Endothelial cell of umbilical vein (primary cell): ENCODE measurements around the gene PPEF1. TPM values are rescaled to one million over a fixed set of nuclear protein-coding genes. Genes with fewer than 3 reads are reported as not detected.

Source experiments
- BruUV-seq: library from RNA; stranded (reverse); fragments of 400-500 nt; replicated peaks from 2 replicates; lab custom pipeline; 2021; lab: Mats Ljungman, UMichigan
- CTCF ChIA-PET: fragments of 300-600, 350-600 bp; sonication (Branson Sonifier 250); formaldehyde crosslinking; loops from one replicate; lab custom pipeline; 2021; ENCODE audit warnings: antibody characterized with exemption, inconsistent platforms; lab: Charles Lee
- POLR2A ChIA-PET: fragments of 300-600, 350-600 bp; sonication (Branson Sonifier 250); formaldehyde crosslinking; loops from one replicate; lab custom pipeline; 2021; ENCODE audit warnings: antibody characterized with exemption, inconsistent platforms; lab: Charles Lee
- DNase-seq: peaks from one replicate; pipeline ENCODE4 v3.0.0-alpha.2; 2011; ENCODE audit warnings: low read depth, low spot score
- FAIRE-seq: peaks from 2 replicates; lab custom pipeline; 2011; peaks lifted over from hg19 to GRCh38; lab: Jason Lieb, UNC
- H2AFZ ChIP-seq: 2 replicates; pipeline ENCODE4 v1.6.0; 2012; ENCODE audit warnings: low read depth, low read length, control low read depth, inconsistent platforms
- H3K27ac ChIP-seq: 2 replicates; pipeline ENCODE4 v1.5.1; 2011; ENCODE audit warnings: low read depth, mild to moderate bottlenecking, control low read depth, low read length, moderate library complexity; ENCODE audit not compliant: insufficient read depth
- H3K27me3 ChIP-seq, 2 experiments: 2 replicates each; pipeline versions ENCODE4 v1.6.0 to v1.6.1; 2011; ENCODE audit warnings: low read length in 2 of 2, mixed read lengths in 1 of 2; ENCODE audit not compliant: control insufficient read depth in 2 of 2, insufficient read depth in 2 of 2
- H3K36me3 ChIP-seq, 2 experiments: 2 replicates in 1 of 2; 3 replicates in 1 of 2; pipeline ENCODE4 v1.5.1; 2011; ENCODE audit warnings: low read length in 2 of 2, mild to moderate bottlenecking in 1 of 2, moderate library complexity in 1 of 2; ENCODE audit not compliant: control insufficient read depth in 2 of 2, insufficient read depth in 2 of 2; ENCODE audit errors: extremely low read depth in 1 of 2
- H3K4me1 ChIP-seq: 3 replicates; pipeline ENCODE4 v1.5.1; 2011; ENCODE audit warnings: mild to moderate bottlenecking, low read length; ENCODE audit not compliant: control insufficient read depth, insufficient read depth; ENCODE audit errors: extremely low read depth
- H3K4me2 ChIP-seq: 2 replicates; pipeline ENCODE4 v1.6.1; 2011; ENCODE audit warnings: low read length, control low read depth, mixed read lengths; ENCODE audit not compliant: insufficient read depth
- H3K4me3 ChIP-seq, 3 experiments: fragments of 200-600 bp in 1 of 3; sonication (generic), shearing (Covaris generic) in 1 of 3; replicated peaks in 1 of 3; 2 replicates each; pipeline ENCODE4 v1.5.1; 2011 to 2016; ENCODE audit warnings: control low read depth in 3 of 3, low read length in 3 of 3, mild to moderate bottlenecking in 2 of 3, inconsistent platforms in 1 of 3, low read depth in 1 of 3, moderate library complexity in 1 of 3; ENCODE audit not compliant: insufficient read depth in 1 of 3
- H3K79me2 ChIP-seq: 2 replicates; pipeline ENCODE4 v1.6.0; 2012; ENCODE audit warnings: low read length, inconsistent platforms; ENCODE audit not compliant: control insufficient read depth, insufficient read depth
- H3K9ac ChIP-seq: replicated peaks from 2 replicates; pipeline ENCODE3; 2011; ENCODE audit warnings: low read length, control low read depth; ENCODE audit not compliant: insufficient read depth; ENCODE audit errors: extremely low read depth
- H3K9me1 ChIP-seq: replicated peaks from 3 replicates; pipeline ENCODE4 v1.6.0; 2011; ENCODE audit warnings: mild to moderate bottlenecking, low read length; ENCODE audit not compliant: control insufficient read depth, insufficient read depth; ENCODE audit errors: extremely low read depth
- H3K9me3 ChIP-seq: replicated peaks from 2 replicates; pipeline ENCODE4 v1.5.1; 2012; ENCODE audit warnings: low read length, inconsistent platforms; ENCODE audit not compliant: control insufficient read depth, insufficient read depth
- H4K20me1 ChIP-seq: replicated peaks from 2 replicates; pipeline ENCODE3; 2011; ENCODE audit warnings: mild to moderate bottlenecking, low read length; ENCODE audit not compliant: control insufficient read depth, insufficient read depth; ENCODE audit errors: extremely low read depth
- EZH2 ChIP-seq: IDR thresholded peaks from 2 replicates; pipeline ENCODE4 v1.6.1; 2012; ENCODE audit warnings: borderline replicate concordance, low read depth, mild to moderate bottlenecking, moderate library complexity, low read length, inconsistent platforms; ENCODE audit not compliant: severe bottlenecking
- FOS ChIP-seq: IDR thresholded peaks from 2 replicates; pipeline ENCODE4 v1.6.1; 2011; ENCODE audit warnings: mild to moderate bottlenecking, low read length, moderate library complexity, borderline replicate concordance; ENCODE audit not compliant: insufficient read depth
- GATA2 ChIP-seq: IDR thresholded peaks from 2 replicates; pipeline ENCODE4 v1.7.0; 2011; ENCODE audit warnings: low read depth, mild to moderate bottlenecking, moderate library complexity, mixed read lengths, low read length; ENCODE audit not compliant: insufficient read length, insufficient read depth
- JUN ChIP-seq: IDR thresholded peaks from 2 replicates; pipeline ENCODE4 v1.6.1; 2011; ENCODE audit warnings: borderline replicate concordance, low read depth; ENCODE audit not compliant: insufficient read length, insufficient read depth
- MAX ChIP-seq: IDR thresholded peaks from 2 replicates; pipeline ENCODE4 v1.6.1; 2011; ENCODE audit not compliant: insufficient read depth, insufficient read length
- MYC ChIP-seq: IDR thresholded peaks from one replicate; pipeline ENCODE4 v1.6.1; 2011; ENCODE audit warnings: mild to moderate bottlenecking, low read depth, low read length
- POLR2A ChIP-seq: IDR thresholded peaks from 2 replicates; pipeline ENCODE4 v1.6.1; 2012; ENCODE audit warnings: low read depth, mild to moderate bottlenecking, control low read depth, low read length
- POLR2AphosphoS5 ChIP-seq: IDR thresholded peaks from 2 replicates; pipeline ENCODE4 v1.6.1; 2012; ENCODE audit warnings: low read depth, mild to moderate bottlenecking, control low read depth, low read length, moderate library complexity; ENCODE audit not compliant: insufficient read depth
- dilution Hi-C: fragments of 300-500 bp; cut with MboI; formaldehyde crosslinking; loops from one replicate; pipeline ENCODE4 v1.15.0; 2019; ENCODE audit warnings: low sequenced_read_pairs; ENCODE audit not compliant: extremely low pct_ligation_motif_present
- intact Hi-C: fragments of 100-400 bp; cut with micrococcal nuclease; formaldehyde crosslinking; loops from one replicate; pipeline ENCODE4 v1.10.0; 2022
- polyA plus RNA-seq, 4 experiments: library from polyadenylated mRNA; depleted of rRNA in 3 of 4; stranded (reverse) in 3 of 4; unstranded in 1 of 4; fragments of >200 nt; gene quantifications; 2 replicates each; pipeline versions ENCODE4 v1.2.1 to v1.2.3, GENCODE V29; 2011 to 2012; ENCODE audit warnings: missing spikeins in 1 of 4
- total RNA-seq: library from RNA; stranded (reverse); gene quantifications from 2 replicates; pipeline ENCODE4 v1.2.3, GENCODE V29; 2021
- TF ChIP-seq, protein P1 (sequence below), 2 donors: IDR thresholded peaks; 1 replicate in 1 of 2; 2 replicates in 1 of 2; pipeline ENCODE4 v1.5.1; 2011; ENCODE audit warnings: low read length in 2 of 2, mild to moderate bottlenecking in 2 of 2, moderate library complexity in 2 of 2, control low read depth in 1 of 2, inconsistent platforms in 1 of 2, low read depth in 1 of 2; ENCODE audit not compliant: insufficient read depth in 1 of 2; ENCODE audit errors: extremely low read depth in 1 of 2

PPEF1 gene
- total and polyA plus RNA-seq, 2 donors (not counting 3 experiments of a cell fraction or from before 2014, with no cell fraction given), result not detected

DNA sequence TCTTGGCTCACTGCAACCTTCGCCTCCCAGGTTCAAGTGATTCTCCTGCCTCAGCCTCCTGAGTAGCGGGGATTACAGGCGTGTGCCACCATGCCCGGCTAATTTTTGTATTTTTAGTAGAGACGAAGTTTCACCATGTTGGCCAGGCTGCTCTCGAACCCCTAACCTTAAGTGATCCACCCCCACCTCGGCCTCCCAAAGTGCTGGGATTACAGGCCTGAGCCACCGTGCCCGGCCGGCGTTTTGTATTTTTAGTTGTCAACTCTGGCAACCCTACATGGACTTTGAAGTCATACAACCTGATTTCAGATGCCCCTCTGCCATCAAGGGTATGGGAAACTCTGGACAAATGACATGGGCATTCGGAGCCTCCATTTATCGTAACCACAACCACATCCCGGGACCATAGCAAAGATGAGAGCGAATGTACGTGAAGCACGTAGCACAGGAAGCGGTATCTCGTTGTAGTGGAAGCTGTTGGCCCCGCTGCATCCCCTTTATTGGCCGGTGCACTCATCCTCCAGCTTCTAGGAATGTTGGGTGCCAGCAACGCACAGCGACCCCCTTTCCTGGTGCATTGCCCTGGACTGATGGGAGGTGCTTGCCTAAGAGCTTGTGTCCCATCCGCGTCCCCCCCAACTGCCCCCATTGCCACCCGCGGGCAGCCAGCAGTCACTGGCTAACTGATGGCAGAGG, 167.3 kb downstream of the PPEF1 start:
- no peaks in the 10 kb centered on the region for H3K9me1 ChIP-seq
- H3K4me2 ChIP-seq, result no peak overlapping the region
- no peaks in the 10 kb centered on the region for H3K79me2 ChIP-seq
- intact Hi-C loops (loop anchor here (5.0 kb wide), 1 partner anchor 82 kb away; no protein-coding TSS in a partner anchor), dilution Hi-C loops (no loop called here)
- H2AFZ ChIP-seq, result no peak overlapping the region
- H4K20me1 ChIP-seq, result no peaks in the 10 kb centered on the region
- no TSS peak for BruUV-seq
- TF ChIP-seq MYC, result no peak
- no peak for TF ChIP-seq POLR2A
- TF ChIP-seq, protein P1, sequence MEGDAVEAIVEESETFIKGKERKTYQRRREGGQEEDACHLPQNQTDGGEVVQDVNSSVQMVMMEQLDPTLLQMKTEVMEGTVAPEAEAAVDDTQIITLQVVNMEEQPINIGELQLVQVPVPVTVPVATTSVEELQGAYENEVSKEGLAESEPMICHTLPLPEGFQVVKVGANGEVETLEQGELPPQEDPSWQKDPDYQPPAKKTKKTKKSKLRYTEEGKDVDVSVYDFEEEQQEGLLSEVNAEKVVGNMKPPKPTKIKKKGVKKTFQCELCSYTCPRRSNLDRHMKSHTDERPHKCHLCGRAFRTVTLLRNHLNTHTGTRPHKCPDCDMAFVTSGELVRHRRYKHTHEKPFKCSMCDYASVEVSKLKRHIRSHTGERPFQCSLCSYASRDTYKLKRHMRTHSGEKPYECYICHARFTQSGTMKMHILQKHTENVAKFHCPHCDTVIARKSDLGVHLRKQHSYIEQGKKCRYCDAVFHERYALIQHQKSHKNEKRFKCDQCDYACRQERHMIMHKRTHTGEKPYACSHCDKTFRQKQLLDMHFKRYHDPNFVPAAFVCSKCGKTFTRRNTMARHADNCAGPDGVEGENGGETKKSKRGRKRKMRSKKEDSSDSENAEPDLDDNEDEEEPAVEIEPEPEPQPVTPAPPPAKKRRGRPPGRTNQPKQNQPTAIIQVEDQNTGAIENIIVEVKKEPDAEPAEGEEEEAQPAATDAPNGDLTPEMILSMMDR (IDR thresholded peaks at IDR 0.05; ENCODE audit: extremely low read depth in 1 of 2, insufficient read depth in 1 of 2, low read depth in 1 of 2, low read length in 2 of 2), result no peak
- no peak for TF ChIP-seq FOS
- no peak for TF ChIP-seq GATA2
- no peak for TF ChIP-seq JUN
- TF ChIP-seq EZH2, result no peak
- TF ChIP-seq POLR2AphosphoS5, result no peak
- TF ChIP-seq MAX, result no peak
- no peak overlapping the region for H3K4me3 ChIP-seq
- DNase-seq (no peak), FAIRE-seq (no peak)
- POLR2A ChIA-PET, result no interaction called here
- H3K9ac ChIP-seq, result no peak overlapping the region
- no peaks in the 10 kb centered on the region for H3K9me3 ChIP-seq
- no peaks in the 10 kb centered on the region for H3K4me1 ChIP-seq
- no peaks in the 10 kb centered on the region for H3K36me3 ChIP-seq
- no peak overlapping the region for H3K27ac ChIP-seq
- CTCF ChIA-PET, result no interaction called here
- H3K27me3 ChIP-seq, result no peaks in the 10 kb centered on the region
